SW 1271 (cell line): ENCODE results near the gene TC2N.
A peak's percentile ranks its signal among the peaks of the same experiment; 100 is the strongest.
"Not testable (repeated sequence)": the region's sequence is repeated elsewhere in the genome, so short reads cannot be mapped to it uniquely, and the experiment has no call there.

Experiments
- DNase-seq, 2 experiments: peaks; one replicate each; lab custom pipeline; 2025; lab: John Stamatoyannopoulos, UW

Gene TC2N

GRCh38 chr14:91870001-91870400 is 2.7 kb upstream of the TC2N start:
- DNase-seq = peak in 1 of 2 experiments; percentile 44

- no peak for DNase-seq
Measured at GRCh38 chr14:91869556-91869955, 2.2 kb upstream of the TC2N start.

GRCh38 chr14:91866511-91867295 is 633 bp downstream of the TC2N start:
- DNase-seq = no peak

- DNase-seq = no peak
Measured at GRCh38 chr14:91866061-91866460, 1.3 kb downstream of the TC2N start.

- no peak for DNase-seq
Measured at GRCh38 chr14:91862417-91862816, 4.9 kb downstream of the TC2N start.

- DNase-seq = no peak
Measured at GRCh38 chr14:91861091-91861490, 6.2 kb downstream of the TC2N start.

GRCh38 chr14:91860238-91860637 is 7.1 kb downstream of the TC2N start:
- no peak for DNase-seq

GRCh38 chr14:91858536-91859275 is 8.6 kb downstream of the TC2N start:
- DNase-seq = peak in 1 of 2 experiments; percentile 41

GRCh38 chr14:91857614-91858013 is 9.7 kb downstream of the TC2N start:
- DNase-seq = no peak

- DNase-seq = no peak
Measured at GRCh38 chr14:91854327-91854934, 12.9 kb downstream of the TC2N start.

- DNase-seq = no peak
Measured at GRCh38 chr14:91851563-91851962, 15.8 kb downstream of the TC2N start.

- no peak for DNase-seq
Measured at GRCh38 chr14:91848504-91849001, 18.8 kb downstream of the TC2N start.

- no peak for DNase-seq
Measured at GRCh38 chr14:91847693-91848092, 19.6 kb downstream of the TC2N start.

- DNase-seq = no peak
Measured at GRCh38 chr14:91845652-91846051, 21.7 kb downstream of the TC2N start.

GRCh38 chr14:91845056-91845455 is 22.3 kb downstream of the TC2N start:
- DNase-seq = not testable (repeated sequence)

GRCh38 chr14:91844029-91844428 is 23.3 kb downstream of the TC2N start:
- no peak for DNase-seq

- DNase-seq = no peak
Measured at GRCh38 chr14:91843437-91843836, 23.9 kb downstream of the TC2N start.

GRCh38 chr14:91841065-91841464 is 26.3 kb downstream of the TC2N start:
- DNase-seq = no peak

- DNase-seq = no peak
Measured at GRCh38 chr14:91839749-91840148, 27.6 kb downstream of the TC2N start.

- DNase-seq = no peak
Measured at GRCh38 chr14:91837076-91837475, 30.3 kb downstream of the TC2N start.

- DNase-seq = no peak
Measured at GRCh38 chr14:91835920-91836843, 31.2 kb downstream of the TC2N start.
